Osteocyte (in vitro differentiated cells): ENCODE measurements around the gene UBE2E1. TPM values are rescaled to one million over a fixed set of nuclear protein-coding genes. Genes with fewer than 3 reads are reported as not detected.
A peak's percentile ranks its signal among the peaks of the same experiment; 100 is the strongest.

Source experiments
- DNase-seq: peaks from one replicate; pipeline ENCODE4 v3.0.0; 2021; ENCODE audit warnings: mixed read lengths; ENCODE audit not compliant: unreplicated experiment; ENCODE audit errors: extremely low spot score
- H3K27ac Mint-ChIP-seq: one replicate; pipeline ENCODE4 v1.8.0; 2021; ENCODE audit warnings: mild to moderate bottlenecking, mixed read lengths; ENCODE audit not compliant: unreplicated experiment
- H3K27me3 Mint-ChIP-seq: one replicate; pipeline ENCODE4 v1.8.0; 2021; ENCODE audit warnings: mixed read lengths; ENCODE audit not compliant: unreplicated experiment
- H3K36me3 Mint-ChIP-seq: one replicate; pipeline ENCODE4 v1.8.0; 2021; ENCODE audit warnings: mixed read lengths; ENCODE audit not compliant: unreplicated experiment
- H3K4me1 Mint-ChIP-seq: one replicate; pipeline ENCODE4 v1.8.0; 2021; ENCODE audit warnings: mixed read lengths; ENCODE audit not compliant: unreplicated experiment
- H3K4me3 Mint-ChIP-seq: one replicate; pipeline ENCODE4 v1.8.0; 2021; ENCODE audit warnings: mild to moderate bottlenecking, moderate library complexity, mixed read lengths; ENCODE audit not compliant: unreplicated experiment
- H3K9me3 Mint-ChIP-seq: one replicate; pipeline ENCODE4 v1.8.0; 2021; ENCODE audit warnings: mixed read lengths; ENCODE audit not compliant: unreplicated experiment
- CTCF ChIP-seq: fragments of 200-600 bp; sonication (generic); IDR thresholded peaks from 2 replicates; pipeline ENCODE4 v1.5.0; 2021; ENCODE audit warnings: antibody characterized with exemption, mild to moderate bottlenecking, moderate library complexity
- total RNA-seq: library from RNA; stranded (reverse); gene quantifications from 2 replicates; pipeline ENCODE4 v1.2.1, GENCODE V29; 2021

Gene UBE2E1
- total RNA-seq, 1 donor from 2014 or later: 98.5 TPM

GRCh38 chr3:23798876-23799275 is 6.9 kb upstream of the UBE2E1 start:
- Mint-ChIP-seq H3K4me1 (peaks cover 3% of the 10 kb centered on the region), H3K4me3 (no peak overlapping the region), H3K27me3 (no peaks in the 10 kb centered on the region), H3K27ac (no peak overlapping the region), H3K9me3 (no peaks in the 10 kb centered on the region), H3K36me3 (no peaks in the 10 kb centered on the region)
- no peak for DNase-seq
- TF ChIP-seq CTCF: no peak

- no peak for DNase-seq
- peak; percentile 50 for TF ChIP-seq CTCF
- no peak overlapping the region for H3K4me3 Mint-ChIP-seq
- peaks cover 3% of the 10 kb centered on the region for H3K27me3 Mint-ChIP-seq
- H3K36me3 Mint-ChIP-seq: no peaks in the 10 kb centered on the region
- no peak overlapping the region for H3K27ac Mint-ChIP-seq
- H3K9me3 Mint-ChIP-seq: no peaks in the 10 kb centered on the region
- peaks cover 7% of the 10 kb centered on the region for H3K4me1 Mint-ChIP-seq
Observed at GRCh38 chr3:23800731-23801130, 5.0 kb upstream of the UBE2E1 start.

GRCh38 chr3:23804441-23805209 is 1.1 kb upstream of the UBE2E1 start:
- H3K4me3 Mint-ChIP-seq: peak overlapping the region; percentile 91
- no peak for TF ChIP-seq CTCF
- no peak for DNase-seq
- H3K27ac Mint-ChIP-seq: no peak overlapping the region
- H3K9me3 Mint-ChIP-seq: no peaks in the 10 kb centered on the region
- H3K36me3 Mint-ChIP-seq: peaks cover 6% of the 10 kb centered on the region
- H3K4me1 Mint-ChIP-seq: peaks cover 30% of the 10 kb centered on the region
- peaks cover 3% of the 10 kb centered on the region for H3K27me3 Mint-ChIP-seq

GRCh38 chr3:23805210-23805632 is 534 bp upstream of the UBE2E1 start:
- peak overlapping the region; percentile 93 for H3K27ac Mint-ChIP-seq
- H3K9me3 Mint-ChIP-seq: no peaks in the 10 kb centered on the region
- no peak for DNase-seq
- peak overlapping the region; percentile 91 for H3K4me3 Mint-ChIP-seq
- peaks cover 36% of the 10 kb centered on the region for H3K4me1 Mint-ChIP-seq
- peaks cover 3% of the 10 kb centered on the region for H3K27me3 Mint-ChIP-seq
- H3K36me3 Mint-ChIP-seq: peaks cover 7% of the 10 kb centered on the region
- no peak for TF ChIP-seq CTCF

- peak; percentile 85 for DNase-seq
- peaks cover 3% of the 10 kb centered on the region for H3K27me3 Mint-ChIP-seq
- peak overlapping the region; percentile 94 for H3K4me3 Mint-ChIP-seq
- H3K27ac Mint-ChIP-seq: peak overlapping the region; percentile 91
- no peak for TF ChIP-seq CTCF
- H3K4me1 Mint-ChIP-seq: peaks cover 48% of the 10 kb centered on the region
- H3K9me3 Mint-ChIP-seq: no peaks in the 10 kb centered on the region
- H3K36me3 Mint-ChIP-seq: peaks cover 9% of the 10 kb centered on the region
Observed at GRCh38 chr3:23806534-23807423, 1.0 kb downstream of the UBE2E1 start.
